SU-DHL-6 (cell line): ENCODE measurements around the gene TM2D3.

ENCODE experiments used
- H2AFZ ChIP-seq: fragments of 200-600 bp; sonication (generic); 2 replicates; pipeline ENCODE4 v1.6.1; 2014; ENCODE audit warnings: low read depth, mild to moderate bottlenecking, moderate library complexity, mixed read lengths, antibody characterized with exemption, low read length; ENCODE audit not compliant: severe bottlenecking
- H3F3A ChIP-seq: fragments of 200-600 bp; shearing (Covaris generic); 2 replicates; pipeline ENCODE4 v1.6.0; 2016; ENCODE audit warnings: antibody characterized with exemption, mild to moderate bottlenecking; ENCODE audit not compliant: insufficient read depth
- H3K27ac ChIP-seq: fragments of 200-600 bp; sonication (generic); 2 replicates; pipeline ENCODE4 v1.5.1; 2016; ENCODE audit warnings: low read depth, mild to moderate bottlenecking, low read length, moderate library complexity, mixed read lengths
- H3K27me3 ChIP-seq: fragments of 200-600 bp; sonication (generic), shearing (Covaris generic); 2 replicates; pipeline ENCODE4 v1.6.0; 2014; ENCODE audit warnings: mild to moderate bottlenecking, low read length
- H3K36me3 ChIP-seq: fragments of 200-600 bp; sonication (generic); 2 replicates; pipeline ENCODE4 v1.6.1; 2014; ENCODE audit warnings: mild to moderate bottlenecking, low read length, mixed read lengths
- H3K4me2 ChIP-seq: fragments of 300-600, 200-600 bp; shearing (Covaris generic), sonication (generic); 2 replicates; pipeline ENCODE4 v1.6.0; 2014; ENCODE audit warnings: low read length, low read depth, mild to moderate bottlenecking; ENCODE audit not compliant: poor library complexity, severe bottlenecking
- H3K4me3 ChIP-seq: fragments of 200-600 bp; sonication (generic); 2 replicates; pipeline ENCODE4 v1.5.1; 2014; ENCODE audit warnings: antibody characterized with exemption, low read length, mild to moderate bottlenecking, mixed read lengths; ENCODE audit not compliant: insufficient read depth, poor library complexity, severe bottlenecking
- H3K79me2 ChIP-seq: fragments of 200-600 bp; sonication (generic); 2 replicates; pipeline ENCODE4 v1.6.1; 2014; ENCODE audit warnings: mild to moderate bottlenecking, low read length, moderate library complexity; ENCODE audit not compliant: insufficient read depth
- H3K9ac ChIP-seq: fragments of 200-600 bp; sonication (generic); 2 replicates; pipeline ENCODE4 v1.7.0; 2014; ENCODE audit warnings: mild to moderate bottlenecking, low read length
- H3K9me2 ChIP-seq: fragments of 200-600 bp; sonication (generic); replicated peaks from 2 replicates; pipeline ENCODE4 v1.6.1; 2014; ENCODE audit warnings: low read length; ENCODE audit not compliant: insufficient read depth
- H3K9me3 ChIP-seq: fragments of 200-600 bp; sonication (generic); 2 replicates; pipeline ENCODE4 v1.6.1; 2014; ENCODE audit warnings: low read length, mixed read lengths; ENCODE audit not compliant: insufficient read depth
- H4K20me1 ChIP-seq: fragments of 200-600 bp; sonication (generic); 2 replicates; pipeline ENCODE4 v1.6.1; 2014; ENCODE audit warnings: low read depth, mild to moderate bottlenecking, antibody characterized with exemption, low read length, moderate library complexity, mixed read lengths
- EZH2phosphoT487 ChIP-seq: fragments of 200-600 bp; sonication (generic), shearing (Covaris generic); conservative IDR thresholded peaks from 2 replicates; pipeline ENCODE4 v1.6.1; 2018; ENCODE audit warnings: mild to moderate bottlenecking, antibody characterized with exemption, low read length, moderate library complexity, mixed read lengths
- TF ChIP-seq, protein P1 (sequence below): fragments of 200-600 bp; sonication (generic); IDR thresholded peaks from one replicate; pipeline ENCODE4 v1.5.1; 2017; ENCODE audit warnings: antibody characterized with exemption, mild to moderate bottlenecking, low read length, moderate library complexity; ENCODE audit not compliant: insufficient read depth, poor library complexity, severe bottlenecking

The TM2D3 gene

DNA sequence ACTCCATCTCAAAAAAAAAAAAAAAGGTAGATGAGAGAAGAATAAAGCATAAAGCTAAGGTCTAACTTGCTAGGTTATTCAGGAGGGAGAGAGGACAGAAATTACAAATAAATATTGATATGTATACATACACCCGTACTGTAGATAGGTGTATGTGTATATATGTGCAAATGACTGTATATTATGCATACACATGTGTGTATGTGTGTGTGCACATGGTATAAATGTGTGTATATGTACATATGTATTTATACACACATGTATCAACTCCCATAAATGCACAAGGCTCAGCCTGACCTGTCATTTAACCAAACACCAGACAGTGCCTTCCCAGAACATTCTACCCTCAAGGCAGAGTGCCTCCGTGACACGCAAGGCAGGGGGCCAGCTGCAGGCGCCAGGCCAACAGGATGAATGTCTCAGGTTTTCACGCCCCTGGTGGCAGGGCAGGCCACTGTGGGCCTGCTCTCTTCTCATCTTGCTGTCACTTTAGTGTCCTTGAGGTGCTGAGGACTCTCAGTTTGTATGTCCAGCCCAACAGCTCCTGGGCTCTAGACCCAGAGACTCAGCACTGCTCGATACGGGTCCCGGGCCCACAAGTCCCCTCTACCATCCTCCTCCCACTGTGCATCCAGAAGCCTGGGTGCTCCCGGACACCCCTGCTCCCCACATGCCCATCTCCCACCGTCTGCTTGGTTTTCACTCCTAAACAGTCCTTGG is 40.4 kb downstream of the TM2D3 start:
- Histone ChIP-seq H3K27me3 (no peaks in the 10 kb centered on the region), H3F3A (no peaks in the 10 kb centered on the region), H3K36me3 (no peaks in the 10 kb centered on the region), H3K9me2 (no peaks in the 10 kb centered on the region), H3K9ac (no peak overlapping the region), H3K4me2 (no peak overlapping the region), H2AFZ (no peak overlapping the region), H4K20me1 (no peaks in the 10 kb centered on the region), H3K79me2 (no peaks in the 10 kb centered on the region), H3K27ac (no peak overlapping the region), H3K9me3 (no peaks in the 10 kb centered on the region), H3K4me3 (no peak overlapping the region)
- TF ChIP-seq EZH2phosphoT487 = no peak
- TF ChIP-seq, protein P1, sequence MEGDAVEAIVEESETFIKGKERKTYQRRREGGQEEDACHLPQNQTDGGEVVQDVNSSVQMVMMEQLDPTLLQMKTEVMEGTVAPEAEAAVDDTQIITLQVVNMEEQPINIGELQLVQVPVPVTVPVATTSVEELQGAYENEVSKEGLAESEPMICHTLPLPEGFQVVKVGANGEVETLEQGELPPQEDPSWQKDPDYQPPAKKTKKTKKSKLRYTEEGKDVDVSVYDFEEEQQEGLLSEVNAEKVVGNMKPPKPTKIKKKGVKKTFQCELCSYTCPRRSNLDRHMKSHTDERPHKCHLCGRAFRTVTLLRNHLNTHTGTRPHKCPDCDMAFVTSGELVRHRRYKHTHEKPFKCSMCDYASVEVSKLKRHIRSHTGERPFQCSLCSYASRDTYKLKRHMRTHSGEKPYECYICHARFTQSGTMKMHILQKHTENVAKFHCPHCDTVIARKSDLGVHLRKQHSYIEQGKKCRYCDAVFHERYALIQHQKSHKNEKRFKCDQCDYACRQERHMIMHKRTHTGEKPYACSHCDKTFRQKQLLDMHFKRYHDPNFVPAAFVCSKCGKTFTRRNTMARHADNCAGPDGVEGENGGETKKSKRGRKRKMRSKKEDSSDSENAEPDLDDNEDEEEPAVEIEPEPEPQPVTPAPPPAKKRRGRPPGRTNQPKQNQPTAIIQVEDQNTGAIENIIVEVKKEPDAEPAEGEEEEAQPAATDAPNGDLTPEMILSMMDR = no peak

DNA sequence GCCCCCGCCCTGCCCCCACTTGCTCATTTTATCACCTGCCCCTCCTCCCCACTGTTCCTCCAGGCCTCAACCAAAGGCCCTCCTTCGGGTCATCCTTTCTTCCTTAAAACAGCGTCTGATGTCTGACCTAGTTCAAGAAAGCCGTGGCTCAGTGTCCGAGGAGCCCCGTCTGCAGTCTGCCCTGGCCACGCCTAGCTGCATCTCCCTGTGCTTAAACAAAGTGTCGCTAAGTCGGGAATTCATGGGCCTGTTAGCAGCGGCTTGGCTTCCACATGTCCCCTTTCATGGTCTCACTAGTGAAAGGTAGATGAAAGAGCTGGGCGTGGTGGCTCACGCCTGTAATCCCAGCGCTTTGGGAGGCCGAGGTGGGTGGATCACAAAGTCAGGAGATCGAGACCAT is 41.2 kb downstream of the TM2D3 start:
- Histone ChIP-seq H3K4me3 (no peak overlapping the region), H3K9ac (no peak overlapping the region), H4K20me1 (no peaks in the 10 kb centered on the region), H3K4me2 (no peak overlapping the region), H3K27ac (no peak overlapping the region), H3F3A (no peaks in the 10 kb centered on the region), H3K27me3 (no peaks in the 10 kb centered on the region), H3K36me3 (no peaks in the 10 kb centered on the region), H3K9me3 (no peaks in the 10 kb centered on the region), H2AFZ (no peak overlapping the region), H3K79me2 (no peaks in the 10 kb centered on the region), H3K9me2 (no peaks in the 10 kb centered on the region)
- TF ChIP-seq, protein P1 = no peak
- TF ChIP-seq EZH2phosphoT487 = no peak

DNA sequence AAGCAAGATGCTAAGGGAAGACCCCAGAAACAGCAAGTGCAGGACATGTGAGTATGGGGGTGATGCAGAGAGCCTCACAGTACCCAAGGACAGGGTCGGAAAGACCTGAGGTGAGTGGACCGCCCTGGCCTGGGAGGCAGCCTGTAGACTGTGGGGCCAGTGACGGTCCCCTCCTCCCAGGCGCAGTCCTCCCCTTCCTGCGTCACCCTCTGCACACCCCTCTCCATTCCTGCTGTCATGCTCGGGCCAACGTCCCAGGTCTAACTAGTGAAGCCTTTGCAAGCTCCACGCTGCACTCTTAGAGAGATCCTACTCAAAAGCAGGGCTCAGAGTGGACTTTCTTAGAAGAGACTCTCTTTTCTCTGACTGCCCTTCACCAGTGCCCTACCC is 41.6 kb downstream of the TM2D3 start:
- Histone ChIP-seq H3K9ac (no peak overlapping the region), H3K4me2 (no peak overlapping the region), H4K20me1 (no peaks in the 10 kb centered on the region), H3K79me2 (no peaks in the 10 kb centered on the region), H3K4me3 (no peak overlapping the region), H3F3A (no peaks in the 10 kb centered on the region), H3K36me3 (no peaks in the 10 kb centered on the region), H3K9me2 (no peaks in the 10 kb centered on the region), H3K27me3 (no peaks in the 10 kb centered on the region), H3K27ac (no peak overlapping the region), H3K9me3 (no peaks in the 10 kb centered on the region), H2AFZ (no peak overlapping the region)
- TF ChIP-seq, protein P1 = no peak
- TF ChIP-seq EZH2phosphoT487 = no peak
